HCT116 (cell line): Measurements from ENCODE around the gene ELAVL2.

Experiments used
- CBX3 ChIP-seq: IDR thresholded peaks from 2 replicates; pipeline ENCODE4 v1.6.1; 2012; ENCODE audit warnings: low read depth
- ELF1 ChIP-seq: IDR thresholded peaks from 2 replicates; pipeline ENCODE4 v1.6.1; 2012; ENCODE audit warnings: low read depth, borderline replicate concordance
- EZH2 ChIP-seq: fragments of 200-600 bp; sonication (generic); IDR thresholded peaks from 2 replicates; pipeline ENCODE4 v1.6.1; 2017; ENCODE audit warnings: antibody characterized with exemption, mixed run types
- JUND ChIP-seq: IDR thresholded peaks from 2 replicates; pipeline ENCODE4 v1.6.1; 2012
- POLR2A ChIP-seq: IDR thresholded peaks from 2 replicates; pipeline ENCODE4 v1.7.0; 2011; ENCODE audit warnings: borderline replicate concordance; ENCODE audit not compliant: insufficient read depth, insufficient read length; ENCODE audit errors: extremely low read depth
- ZNF274 ChIP-seq: fragments of 200-500 bp; sonication (Bioruptor generic); IDR thresholded peaks from 2 replicates; pipeline ENCODE4 v1.6.1; 2014; ENCODE audit warnings: mild to moderate bottlenecking, low read depth, low read length, inconsistent platforms
- TF ChIP-seq, protein P1 (sequence below), 3 experiments: fragments of 200-600 bp in 1 of 3; sonication (generic) in 1 of 3; IDR thresholded peaks in 2 of 3; conservative IDR thresholded peaks in 1 of 3; 2 replicates each; pipeline ENCODE4 v1.5.1; 2012 to 2017; ENCODE audit warnings: low read depth in 2 of 3, low read length in 2 of 3, antibody characterized with exemption in 1 of 3, borderline replicate concordance in 1 of 3, control low read depth in 1 of 3, mild to moderate bottlenecking in 1 of 3, mixed read lengths in 1 of 3, mixed run types in 1 of 3, moderate library complexity in 1 of 3; ENCODE audit not compliant: insufficient read depth in 1 of 3

DNA sequence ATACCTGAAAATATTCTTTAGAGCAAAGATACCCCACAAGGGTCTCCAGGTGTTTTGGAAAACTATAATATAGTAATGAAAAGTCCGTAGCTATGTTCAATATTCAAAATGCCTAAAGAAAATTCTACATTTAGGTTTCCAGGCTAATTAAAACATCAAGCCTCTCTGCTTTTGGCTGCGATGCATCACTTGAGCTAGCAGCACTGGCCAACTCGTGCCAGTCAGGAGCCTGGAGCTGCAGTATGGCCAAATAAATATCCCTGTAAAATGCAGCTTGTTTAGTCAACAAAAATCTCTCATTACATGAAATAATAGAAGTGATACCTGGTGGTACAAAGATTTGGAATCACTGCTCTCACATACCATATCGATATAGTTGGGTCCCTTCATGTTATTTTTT is 181.1 kb downstream of the ELAVL2 start:
- TF ChIP-seq, protein P1, sequence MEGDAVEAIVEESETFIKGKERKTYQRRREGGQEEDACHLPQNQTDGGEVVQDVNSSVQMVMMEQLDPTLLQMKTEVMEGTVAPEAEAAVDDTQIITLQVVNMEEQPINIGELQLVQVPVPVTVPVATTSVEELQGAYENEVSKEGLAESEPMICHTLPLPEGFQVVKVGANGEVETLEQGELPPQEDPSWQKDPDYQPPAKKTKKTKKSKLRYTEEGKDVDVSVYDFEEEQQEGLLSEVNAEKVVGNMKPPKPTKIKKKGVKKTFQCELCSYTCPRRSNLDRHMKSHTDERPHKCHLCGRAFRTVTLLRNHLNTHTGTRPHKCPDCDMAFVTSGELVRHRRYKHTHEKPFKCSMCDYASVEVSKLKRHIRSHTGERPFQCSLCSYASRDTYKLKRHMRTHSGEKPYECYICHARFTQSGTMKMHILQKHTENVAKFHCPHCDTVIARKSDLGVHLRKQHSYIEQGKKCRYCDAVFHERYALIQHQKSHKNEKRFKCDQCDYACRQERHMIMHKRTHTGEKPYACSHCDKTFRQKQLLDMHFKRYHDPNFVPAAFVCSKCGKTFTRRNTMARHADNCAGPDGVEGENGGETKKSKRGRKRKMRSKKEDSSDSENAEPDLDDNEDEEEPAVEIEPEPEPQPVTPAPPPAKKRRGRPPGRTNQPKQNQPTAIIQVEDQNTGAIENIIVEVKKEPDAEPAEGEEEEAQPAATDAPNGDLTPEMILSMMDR (IDR thresholded peaks at IDR 0.05 in 2 of 3, conservative IDR thresholded peaks at IDR 0.05 in 1 of 3; ENCODE audit: borderline replicate concordance in 1 of 3, insufficient read depth in 1 of 3, low read depth in 2 of 3, low read length in 2 of 3): no peak
- TF ChIP-seq POLR2A: no peak
- no peak for TF ChIP-seq CBX3
- no peak for TF ChIP-seq ZNF274
- TF ChIP-seq EZH2: no peak
- TF ChIP-seq ELF1: no peak
- no peak for TF ChIP-seq JUND
